ENCODE results near the gene C9orf43. TPM values are rescaled to one million over a fixed set of nuclear protein-coding genes. Genes with fewer than 3 reads are reported as not detected.

C9orf43 gene
- total and polyA plus RNA-seq, 9 of the 15 experiments (the other 6 are each of a cell fraction or from before 2014, with no cell fraction given) = 0.21 to 0.58 (median 0.33) TPM

DNA sequence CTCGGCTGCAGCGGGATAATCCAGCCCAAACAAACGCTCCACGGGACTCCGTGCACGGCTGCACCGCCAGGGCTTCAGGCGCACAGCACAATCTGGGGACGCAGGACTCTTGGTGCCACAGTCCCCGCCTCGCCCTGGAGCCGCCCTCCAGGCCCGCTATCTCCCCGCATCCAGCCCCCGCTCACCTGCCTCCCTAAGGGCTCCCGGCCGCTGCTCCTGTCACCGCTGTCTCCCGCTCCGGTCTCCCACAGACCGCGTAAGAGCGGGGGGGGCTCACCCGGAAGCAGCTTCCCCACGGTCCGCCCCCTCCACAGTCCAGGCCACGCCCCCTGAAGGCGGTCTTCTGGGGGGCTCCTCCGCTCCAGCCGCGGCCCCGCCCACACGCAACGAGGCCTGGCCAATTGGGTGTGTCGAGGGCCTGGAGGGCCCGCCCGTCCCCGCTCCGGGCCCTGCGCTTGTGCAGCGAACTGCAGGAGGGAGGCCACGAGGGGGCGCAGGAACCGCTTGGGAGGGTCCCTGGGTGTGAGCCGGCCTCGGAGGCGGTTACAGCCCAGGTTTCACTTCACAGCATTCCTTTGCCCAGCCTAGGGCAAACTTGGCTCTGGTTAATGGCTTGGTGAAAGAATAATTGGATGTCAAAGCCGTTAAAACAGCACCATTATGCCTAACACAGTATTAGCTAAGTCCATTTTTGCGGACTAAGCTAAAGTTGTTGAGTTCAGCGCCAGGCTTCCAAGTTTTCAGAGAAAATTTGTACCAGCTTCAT is 9.3 kb upstream of the C9orf43 start, which contains the start of gene ALAD (continued):
- TF ChIP-seq GABPA (tag; conservative IDR thresholded peaks at IDR 0.05; ENCODE audit: low read depth) (peak; percentile 90), CREBBP (IDR thresholded peaks at IDR 0.05; ENCODE audit: low read depth, low read length) (no peak), PHTF2 (CRISPR knock-in tag; IDR thresholded peaks at IDR 0.05) (no peak), NFE2 (IDR thresholded peaks at IDR 0.05; ENCODE audit: low read depth) (no peak), MAFG (tag; conservative IDR thresholded peaks at IDR 0.05) (no peak), EWSR1 (IDR thresholded peaks at IDR 0.05; ENCODE audit: borderline replicate concordance, low read depth, partially characterized antibody) (no peak), ZNF133 (CRISPR knock-in tag; IDR thresholded peaks at IDR 0.05) (no peak), ZNF408 (CRISPR knock-in tag; IDR thresholded peaks at IDR 0.05; ENCODE audit: low read depth) (no peak), LEF1 (IDR thresholded peaks at IDR 0.05) (no peak), POLR2A (conservative IDR thresholded peaks at IDR 0.05) (peak; percentile 73), DIDO1 (tag; IDR thresholded peaks at IDR 0.05; ENCODE audit: low read depth) (0 out of 2 replicates have a peak, but pooled peaks have one; percentile 16), KAT7 (CRISPR knock-in tag; IDR thresholded peaks at IDR 0.05; ENCODE audit: borderline replicate concordance) (peak; percentile 90; the same call in 1 of the 2 replicates), ZNF263 (CRISPR knock-in tag; IDR thresholded peaks at IDR 0.05; ENCODE audit: borderline replicate concordance) (peak; percentile 86), ZNF41 (CRISPR knock-in tag; conservative IDR thresholded peaks at IDR 0.05) (no peak), POLR2AphosphoS5 (IDR thresholded peaks at IDR 0.05; ENCODE audit: control insufficient read depth, insufficient read depth, low read depth, low read length) (peak; percentile 59), KDM2B (CRISPR knock-in tag; IDR thresholded peaks at IDR 0.05) (no peak), SREBF1 (IDR thresholded peaks at IDR 0.05; ENCODE audit: borderline replicate concordance, low read depth, low read length) (no peak), SMARCA5 (IDR thresholded peaks at IDR 0.05) (no peak), ZFX (CRISPR knock-in tag; IDR thresholded peaks at IDR 0.05) (peak; percentile 56; the same call in 1 of the 2 replicates), PTTG1 (tag; IDR thresholded peaks at IDR 0.05; ENCODE audit: low read depth) (no peak)
- TF ChIP-seq, protein P1, sequence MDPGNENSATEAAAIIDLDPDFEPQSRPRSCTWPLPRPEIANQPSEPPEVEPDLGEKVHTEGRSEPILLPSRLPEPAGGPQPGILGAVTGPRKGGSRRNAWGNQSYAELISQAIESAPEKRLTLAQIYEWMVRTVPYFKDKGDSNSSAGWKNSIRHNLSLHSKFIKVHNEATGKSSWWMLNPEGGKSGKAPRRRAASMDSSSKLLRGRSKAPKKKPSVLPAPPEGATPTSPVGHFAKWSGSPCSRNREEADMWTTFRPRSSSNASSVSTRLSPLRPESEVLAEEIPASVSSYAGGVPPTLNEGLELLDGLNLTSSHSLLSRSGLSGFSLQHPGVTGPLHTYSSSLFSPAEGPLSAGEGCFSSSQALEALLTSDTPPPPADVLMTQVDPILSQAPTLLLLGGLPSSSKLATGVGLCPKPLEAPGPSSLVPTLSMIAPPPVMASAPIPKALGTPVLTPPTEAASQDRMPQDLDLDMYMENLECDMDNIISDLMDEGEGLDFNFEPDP (CRISPR knock-in tag; IDR thresholded peaks at IDR 0.05) = no peak
- TF ChIP-seq, protein P2, sequence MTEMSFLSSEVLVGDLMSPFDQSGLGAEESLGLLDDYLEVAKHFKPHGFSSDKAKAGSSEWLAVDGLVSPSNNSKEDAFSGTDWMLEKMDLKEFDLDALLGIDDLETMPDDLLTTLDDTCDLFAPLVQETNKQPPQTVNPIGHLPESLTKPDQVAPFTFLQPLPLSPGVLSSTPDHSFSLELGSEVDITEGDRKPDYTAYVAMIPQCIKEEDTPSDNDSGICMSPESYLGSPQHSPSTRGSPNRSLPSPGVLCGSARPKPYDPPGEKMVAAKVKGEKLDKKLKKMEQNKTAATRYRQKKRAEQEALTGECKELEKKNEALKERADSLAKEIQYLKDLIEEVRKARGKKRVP (CRISPR knock-in tag; IDR thresholded peaks at IDR 0.05) = peak; percentile 53; the same call in 1 of the 2 replicates
- TF ChIP-seq, protein P3, sequence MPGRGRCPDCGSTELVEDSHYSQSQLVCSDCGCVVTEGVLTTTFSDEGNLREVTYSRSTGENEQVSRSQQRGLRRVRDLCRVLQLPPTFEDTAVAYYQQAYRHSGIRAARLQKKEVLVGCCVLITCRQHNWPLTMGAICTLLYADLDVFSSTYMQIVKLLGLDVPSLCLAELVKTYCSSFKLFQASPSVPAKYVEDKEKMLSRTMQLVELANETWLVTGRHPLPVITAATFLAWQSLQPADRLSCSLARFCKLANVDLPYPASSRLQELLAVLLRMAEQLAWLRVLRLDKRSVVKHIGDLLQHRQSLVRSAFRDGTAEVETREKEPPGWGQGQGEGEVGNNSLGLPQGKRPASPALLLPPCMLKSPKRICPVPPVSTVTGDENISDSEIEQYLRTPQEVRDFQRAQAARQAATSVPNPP (IDR thresholded peaks at IDR 0.05; ENCODE audit: borderline replicate concordance, insufficient read depth, insufficient read length) = no peak
- TF ChIP-seq, protein P4, sequence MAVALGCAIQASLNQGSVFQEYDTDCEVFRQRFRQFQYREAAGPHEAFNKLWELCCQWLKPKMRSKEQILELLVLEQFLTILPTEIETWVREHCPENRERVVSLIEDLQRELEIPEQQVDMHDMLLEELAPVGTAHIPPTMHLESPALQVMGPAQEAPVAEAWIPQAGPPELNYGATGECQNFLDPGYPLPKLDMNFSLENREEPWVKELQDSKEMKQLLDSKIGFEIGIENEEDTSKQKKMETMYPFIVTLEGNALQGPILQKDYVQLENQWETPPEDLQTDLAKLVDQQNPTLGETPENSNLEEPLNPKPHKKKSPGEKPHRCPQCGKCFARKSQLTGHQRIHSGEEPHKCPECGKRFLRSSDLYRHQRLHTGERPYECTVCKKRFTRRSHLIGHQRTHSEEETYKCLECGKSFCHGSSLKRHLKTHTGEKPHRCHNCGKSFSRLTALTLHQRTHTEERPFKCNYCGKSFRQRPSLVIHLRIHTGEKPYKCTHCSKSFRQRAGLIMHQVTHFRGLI (CRISPR knock-in tag; IDR thresholded peaks at IDR 0.05) = 0 out of 2 replicates have a peak, but pooled peaks have one; percentile 48
